ENCODE measurements around the gene FHAD1.

- TF ChIP-seq CTCF (IDR thresholded peaks at IDR 0.05): no peak
- no peak for TF ChIP-seq POLR2AphosphoS5 (IDR thresholded peaks at IDR 0.05)
These were observed 69.5 kb downstream of the FHAD1 start for GRCh38 chr1:15316510-15316909.

Measured in prostate gland (tissue), 2 donors.